Mesenchymal stem cell (in vitro differentiated cells and primary cell): ENCODE data around the gene SLC9A3.
A peak's percentile ranks its signal among the peaks of the same experiment; 100 is the strongest.

Source experiments
- DNase-seq: peaks from one replicate; pipeline ENCODE4 v3.0.0-alpha.2; 2013
- H2AFZ ChIP-seq: one replicate; pipeline ENCODE4 v1.6.1; 2013; ENCODE audit warnings: low read depth, mild to moderate bottlenecking, control low read depth, inconsistent platforms, low read length, moderate library complexity
- H2AK5ac ChIP-seq: 2 replicates; pipeline ENCODE4 v1.6.1; 2013; ENCODE audit warnings: low read length, moderate library complexity, mild to moderate bottlenecking, inconsistent platforms; ENCODE audit not compliant: severe bottlenecking
- H2BK120ac ChIP-seq: one replicate; pipeline ENCODE4 v1.6.1; 2013; ENCODE audit warnings: low read depth, mild to moderate bottlenecking, inconsistent platforms, low read length, moderate library complexity
- H2BK12ac ChIP-seq, 2 experiments: one replicate each; pipeline ENCODE4 v1.6.1; 2013; ENCODE audit warnings: inconsistent platforms in 2 of 2, low read length in 2 of 2, mild to moderate bottlenecking in 2 of 2, moderate library complexity in 2 of 2, control low read depth in 1 of 2
- H2BK15ac ChIP-seq: one replicate; pipeline ENCODE4 v1.6.1; 2013; ENCODE audit warnings: mild to moderate bottlenecking, low read depth, inconsistent platforms; ENCODE audit not compliant: poor library complexity, severe bottlenecking
- H2BK5ac ChIP-seq: 2 replicates; pipeline ENCODE4 v1.6.1; 2013; ENCODE audit warnings: low read depth, mild to moderate bottlenecking, low read length, control low read depth, inconsistent platforms; ENCODE audit not compliant: poor library complexity, severe bottlenecking
- H3K14ac ChIP-seq, 2 experiments: one replicate each; pipeline ENCODE4 v1.6.1; 2013; ENCODE audit warnings: inconsistent platforms in 2 of 2, low read length in 2 of 2, control low read depth in 1 of 2, mild to moderate bottlenecking in 1 of 2, moderate library complexity in 1 of 2
- H3K18ac ChIP-seq, 2 experiments: one replicate each; pipeline ENCODE4 v1.6.1; 2013; ENCODE audit warnings: inconsistent platforms in 2 of 2, low read length in 2 of 2, control low read depth in 1 of 2, low read depth in 1 of 2, mild to moderate bottlenecking in 1 of 2
- H3K23ac ChIP-seq, 2 experiments: one replicate each; pipeline ENCODE4 v1.6.1; 2013; ENCODE audit warnings: inconsistent platforms in 2 of 2, low read length in 2 of 2, mild to moderate bottlenecking in 2 of 2, moderate library complexity in 2 of 2, control low read depth in 1 of 2
- H3K27ac ChIP-seq: 2 replicates; pipeline ENCODE4 v1.5.1; 2013; ENCODE audit warnings: mild to moderate bottlenecking, moderate library complexity, low read length, control low read depth, inconsistent platforms; ENCODE audit not compliant: poor library complexity, severe bottlenecking
- H3K27me3 ChIP-seq, 2 experiments: 2 replicates each; pipeline versions ENCODE4 v1.6.1 to v1.7.0; 2013; ENCODE audit warnings: low read length in 2 of 2, mild to moderate bottlenecking in 2 of 2, moderate library complexity in 2 of 2, control low read depth in 1 of 2, inconsistent platforms in 1 of 2; ENCODE audit not compliant: control insufficient read depth in 1 of 2, insufficient read depth in 1 of 2
- H3K36me3 ChIP-seq, 2 experiments: 2 replicates each; pipeline versions ENCODE4 v1.6.1 to v1.7.0; 2013; ENCODE audit warnings: low read length in 2 of 2, control low read depth in 1 of 2, inconsistent platforms in 1 of 2, low read depth in 1 of 2, mild to moderate bottlenecking in 1 of 2; ENCODE audit not compliant: insufficient read depth in 2 of 2, control insufficient read depth in 1 of 2
- H3K4ac ChIP-seq, 2 experiments: one replicate each; pipeline ENCODE4 v1.6.1; 2013; ENCODE audit warnings: inconsistent platforms in 2 of 2, low read length in 2 of 2, mild to moderate bottlenecking in 2 of 2, moderate library complexity in 2 of 2, control low read depth in 1 of 2, low read depth in 1 of 2
- H3K4me1 ChIP-seq: 2 replicates; pipeline ENCODE4 v1.6.1; 2013; ENCODE audit warnings: low read depth, low read length, control low read depth; ENCODE audit not compliant: control insufficient read depth, insufficient read depth
- H3K4me2 ChIP-seq: 2 replicates; pipeline ENCODE4 v1.6.1; 2013; ENCODE audit warnings: low read length, mild to moderate bottlenecking, inconsistent platforms; ENCODE audit not compliant: poor library complexity, severe bottlenecking
- H3K4me3 ChIP-seq, 2 experiments: 2 replicates each; pipeline versions ENCODE4 v1.5.1 to v1.7.0; 2013; ENCODE audit warnings: low read length in 2 of 2, mild to moderate bottlenecking in 2 of 2, control low read depth in 1 of 2, low read depth in 1 of 2; ENCODE audit not compliant: insufficient read depth in 1 of 2
- H3K79me1 ChIP-seq: replicated peaks from 2 replicates; pipeline ENCODE4 v1.6.1; 2013; ENCODE audit warnings: mild to moderate bottlenecking, control low read depth, low read length, inconsistent platforms; ENCODE audit not compliant: poor library complexity, severe bottlenecking
- H3K9ac ChIP-seq: 2 replicates; pipeline ENCODE4 v1.7.0; 2013; ENCODE audit warnings: mild to moderate bottlenecking, low read length, moderate library complexity
- H3K9me3 ChIP-seq: 2 replicates; pipeline ENCODE4 v1.7.0; 2013; ENCODE audit warnings: mild to moderate bottlenecking, low read length; ENCODE audit not compliant: control insufficient read depth
- H4K8ac ChIP-seq: one replicate; pipeline ENCODE4 v1.6.1; 2013; ENCODE audit warnings: inconsistent platforms, mild to moderate bottlenecking, low read length, moderate library complexity
- H4K91ac ChIP-seq: one replicate; pipeline ENCODE4 v1.6.1; 2013; ENCODE audit warnings: mild to moderate bottlenecking, low read length, inconsistent platforms
- WGBS: methylation state at CpG from one replicate; pipeline ENCODE4 v1.1.7; 2013; ENCODE audit warnings: mixed read lengths; 5-methylcytosine and 5-hydroxymethylcytosine counted together

The SLC9A3 gene

GRCh38 chr5:493119-493701, 31.0 kb downstream of the SLC9A3 start:
- Histone ChIP-seq H3K4me3 (no peak overlapping the region), H2AK5ac (no peak overlapping the region), H2BK5ac (no peak overlapping the region), H3K79me1 (no peaks in the 10 kb centered on the region), H3K14ac (no peak overlapping the region), H3K27me3 (peaks cover 16 to 55% of the 10 kb centered on the region in 2 experiments), H3K9me3 (no peaks in the 10 kb centered on the region), H2AFZ (no peak overlapping the region), H3K4ac (no peak overlapping the region), H3K4me1 (peaks cover 2% of the 10 kb centered on the region), H2BK120ac (no peak overlapping the region), H2BK15ac (no peak overlapping the region), H3K36me3 (no peaks in the 10 kb centered on the region), H3K27ac (no peak overlapping the region), H3K9ac (no peak overlapping the region), H3K4me2 (no peak overlapping the region), H3K18ac (no peak overlapping the region), H4K91ac (no peak overlapping the region), H3K23ac (no peak overlapping the region), H2BK12ac (no peak overlapping the region), H4K8ac (no peak overlapping the region)
- 70% methylated on average over 26 of the region's 26 CpGs for whole genome bisulfite sequencing
- DNase-seq = no peak

- 76% methylated on average over 18 of the region's 18 CpGs for WGBS
Measured at GRCh38 chr5:492314-492893, 31.8 kb downstream of the SLC9A3 start.

GRCh38 chr5:491856-492155, 32.4 kb downstream of the SLC9A3 start:
- no peak overlapping the region for H2BK15ac ChIP-seq

More at GRCh38 chr5:492314-492893, 31.8 kb downstream of the SLC9A3 start:
- Histone ChIP-seq H3K18ac (no peak overlapping the region), H3K9me3 (no peaks in the 10 kb centered on the region), H2BK120ac (no peak overlapping the region), H3K14ac (no peak overlapping the region), H3K23ac (no peak overlapping the region), H4K8ac (no peak overlapping the region), H2AFZ (no peak overlapping the region), H4K91ac (no peak overlapping the region), H3K79me1 (no peaks in the 10 kb centered on the region), H2BK15ac (no peak overlapping the region), H3K36me3 (no peaks in the 10 kb centered on the region), H2BK5ac (no peak overlapping the region), H2AK5ac (no peak overlapping the region), H3K27me3 (peaks cover 16 to 55% of the 10 kb centered on the region in 2 experiments), H3K9ac (no peak overlapping the region), H3K4ac (no peak overlapping the region), H3K4me3 (no peak overlapping the region), H2BK12ac (no peak overlapping the region), H3K27ac (no peak overlapping the region), H3K4me1 (peaks cover 2% of the 10 kb centered on the region), H3K4me2 (no peak overlapping the region)
- no peak for DNase-seq

GRCh38 chr5:491119-491855, 33.0 kb downstream of the SLC9A3 start:
- H2BK5ac ChIP-seq = no peak overlapping the region
- H3K4me2 ChIP-seq = no peak overlapping the region
- no peak overlapping the region for H3K4me3 ChIP-seq
- H2AK5ac ChIP-seq = no peak overlapping the region
- H3K4ac ChIP-seq = no peak overlapping the region
- no peaks in the 10 kb centered on the region for H3K79me1 ChIP-seq
- no peak overlapping the region for H3K9ac ChIP-seq
- no peak overlapping the region for H2BK120ac ChIP-seq
- H3K27ac ChIP-seq = no peak overlapping the region
- no peak overlapping the region for H2BK15ac ChIP-seq
- peaks cover 2% of the 10 kb centered on the region for H3K4me1 ChIP-seq
- DNase-seq = no peak
- H3K36me3 ChIP-seq = no peaks in the 10 kb centered on the region
- H2AFZ ChIP-seq = no peak overlapping the region
- no peaks in the 10 kb centered on the region for H3K9me3 ChIP-seq
- no peak overlapping the region for H2BK12ac ChIP-seq
- H4K8ac ChIP-seq = no peak overlapping the region
- H4K91ac ChIP-seq = no peak overlapping the region
- H3K14ac ChIP-seq = no peak overlapping the region
- H3K18ac ChIP-seq = no peak overlapping the region
- WGBS = 90% methylated on average over 52 of the region's 52 CpGs
- H3K27me3 ChIP-seq = peaks cover 15 to 52% of the 10 kb centered on the region in 2 experiments
- H3K23ac ChIP-seq = no peak overlapping the region

More at GRCh38 chr5:491856-492155, 32.4 kb downstream of the SLC9A3 start:
- H3K27ac ChIP-seq = no peak overlapping the region
- H2AK5ac ChIP-seq = no peak overlapping the region
- no peak overlapping the region for H4K8ac ChIP-seq
- H3K9me3 ChIP-seq = no peaks in the 10 kb centered on the region
- H3K79me1 ChIP-seq = no peaks in the 10 kb centered on the region
- no peak overlapping the region for H3K23ac ChIP-seq
- no peak overlapping the region for H4K91ac ChIP-seq
- H3K9ac ChIP-seq = no peak overlapping the region
- H2BK5ac ChIP-seq = no peak overlapping the region
- no peak overlapping the region for H3K18ac ChIP-seq
- H3K14ac ChIP-seq = peak overlapping the region in 1 of 2 experiments; percentile 71
- no peak overlapping the region for H3K4me3 ChIP-seq
- DNase-seq = no peak
- H3K4ac ChIP-seq = no peak overlapping the region
- 83% methylated on average over 19 of the region's 19 CpGs for WGBS
- no peaks in the 10 kb centered on the region for H3K36me3 ChIP-seq
- no peak overlapping the region for H2BK12ac ChIP-seq
- peaks cover 2% of the 10 kb centered on the region for H3K4me1 ChIP-seq
- H2BK120ac ChIP-seq = no peak overlapping the region
- H3K4me2 ChIP-seq = no peak overlapping the region
- peaks cover 16 to 51% of the 10 kb centered on the region in 2 experiments for H3K27me3 ChIP-seq
- no peak overlapping the region for H2AFZ ChIP-seq
